ENCODE results near the gene C6orf47. TPM values are rescaled to one million over a fixed set of nuclear protein-coding genes. Genes with fewer than 3 reads are reported as not detected.
"Not testable (repeated sequence)": the region's sequence is repeated elsewhere in the genome, so short reads cannot be mapped to it uniquely, and the experiment has no call there.

C6orf47 gene
- total RNA-seq, result 23.6 and 24.1 TPM in 2 replicates
- long read RNA-seq, transcript C6orf47-202 (1 exons, 2,475 nt), result major isoform, 46 of 46 reads
- long read RNA-seq, partial matches to known transcripts, result 0 of 46 reads
- long read RNA-seq, other reads (novel, unspliced or antisense), result 0 of 46 reads

- Mint-ChIP-seq H3K9me3 (ENCODE audit: low read depth) (no peaks in the 10 kb centered on the region), H3K4me3 (ENCODE audit: low read depth) (peak within 1 kb of the TSS; percentile 88), H3K4me1 (ENCODE audit: low read depth) (peaks cover 58% of the 10 kb centered on the region), H3K27me3 (no peaks in the 10 kb centered on the region), H3K27ac (peak within 1 kb of the TSS; percentile 96), H3K36me3 (ENCODE audit: insufficient read depth) (peaks cover 6% of the 10 kb centered on the region)
- DNase-seq (ENCODE audit: low spot score, unreplicated experiment), result peak; percentile 66
- TF ChIP-seq CTCF (IDR thresholded peaks at IDR 0.05; ENCODE audit: unreplicated experiment), result no peak
Observed at GRCh38 chr6:31660381-31661261, at the start of gene C6orf47. Gene C6orf47 (minus strand): TSS chr6:31660778. CDS start chr6:31659947, 831 bp downstream.

GRCh38 chr6:31709157-31709556, 48.6 kb upstream of the C6orf47 start:
- not testable (repeated sequence) for DNase-seq (ENCODE audit: low spot score, unreplicated experiment); H3K27ac Mint-ChIP-seq; H3K9me3 Mint-ChIP-seq (ENCODE audit: low read depth); H3K4me3 Mint-ChIP-seq (ENCODE audit: low read depth); H3K36me3 Mint-ChIP-seq (ENCODE audit: insufficient read depth)
- peaks cover 11% of the 10 kb centered on the region for H3K27me3 Mint-ChIP-seq
- H3K4me1 Mint-ChIP-seq (ENCODE audit: low read depth), result peaks cover 12% of the 10 kb centered on the region

GRCh38 chr6:31708224-31708623, 47.6 kb upstream of the C6orf47 start:
- peaks cover 11% of the 10 kb centered on the region for H3K27me3 Mint-ChIP-seq
- H3K27ac Mint-ChIP-seq, result no peak overlapping the region
- H3K9me3 Mint-ChIP-seq (ENCODE audit: low read depth), result no peaks in the 10 kb centered on the region
- peaks cover 7% of the 10 kb centered on the region for H3K4me1 Mint-ChIP-seq (ENCODE audit: low read depth)
- no peak for TF ChIP-seq CTCF (IDR thresholded peaks at IDR 0.05; ENCODE audit: unreplicated experiment)
- no peak for DNase-seq (ENCODE audit: low spot score, unreplicated experiment)
- no peaks in the 10 kb centered on the region for H3K36me3 Mint-ChIP-seq (ENCODE audit: insufficient read depth)
- H3K4me3 Mint-ChIP-seq (ENCODE audit: low read depth), result no peak overlapping the region

GRCh38 chr6:31707701-31708100, 47.1 kb upstream of the C6orf47 start:
- H3K4me3 Mint-ChIP-seq (ENCODE audit: low read depth), result no peak overlapping the region
- TF ChIP-seq CTCF (IDR thresholded peaks at IDR 0.05; ENCODE audit: unreplicated experiment), result no peak
- no peak for DNase-seq (ENCODE audit: low spot score, unreplicated experiment)
- H3K9me3 Mint-ChIP-seq (ENCODE audit: low read depth), result no peaks in the 10 kb centered on the region
- peaks cover 7% of the 10 kb centered on the region for H3K27me3 Mint-ChIP-seq
- H3K27ac Mint-ChIP-seq, result no peak overlapping the region
- H3K36me3 Mint-ChIP-seq (ENCODE audit: insufficient read depth), result no peaks in the 10 kb centered on the region
- peaks cover 4% of the 10 kb centered on the region for H3K4me1 Mint-ChIP-seq (ENCODE audit: low read depth)

- no peak for TF ChIP-seq CTCF (IDR thresholded peaks at IDR 0.05; ENCODE audit: unreplicated experiment)
- no peak for DNase-seq (ENCODE audit: low spot score, unreplicated experiment)
- H3K27me3 Mint-ChIP-seq, result no peaks in the 10 kb centered on the region
- no peak within 1 kb of the TSS for H3K27ac Mint-ChIP-seq
- H3K4me1 Mint-ChIP-seq (ENCODE audit: low read depth), result peaks cover 9% of the 10 kb centered on the region
- H3K4me3 Mint-ChIP-seq (ENCODE audit: low read depth), result no peak within 1 kb of the TSS
- H3K36me3 Mint-ChIP-seq (ENCODE audit: insufficient read depth), result no peaks in the 10 kb centered on the region
- no peaks in the 10 kb centered on the region for H3K9me3 Mint-ChIP-seq (ENCODE audit: low read depth)
Observed at GRCh38 chr6:31706599-31706998, 46.0 kb upstream of the C6orf47 start, which contains the start of gene LY6G6F. Gene LY6G6F (plus strand): TSS chr6:31706866. CDS start chr6:31706907, 41 bp downstream.

Data from progenitor cell of endocrine pancreas (in vitro differentiated cells).